HepG2 (cell line): Measurements from ENCODE around the gene OR6S1. TPM values are rescaled to one million over a fixed set of nuclear protein-coding genes. Genes with fewer than 3 reads are reported as not detected.
A peak's percentile ranks its signal among the peaks of the same experiment; 100 is the strongest.

Experiments used
- AGO2 ChIP-seq: fragments of 200-400 bp; formaldehyde crosslinking; optimal IDR thresholded peaks from 2 replicates; pipeline ENCODE3; 2017; ENCODE audit warnings: mild to moderate bottlenecking, low read depth, low read length, moderate library complexity
- CREM ChIP-seq, 2 experiments: sonication (generic) in 1 of 2; formaldehyde crosslinking in 1 of 2; IDR thresholded peaks; 2 replicates each; pipeline versions ENCODE4 v1.4.0 to v1.6.1; 2016 to 2020; ENCODE audit warnings: antibody characterized with exemption in 1 of 2, mild to moderate bottlenecking in 1 of 2, missing genetic modification reagents in 1 of 2
- DMAP1 ChIP-seq: IDR thresholded peaks from 2 replicates; pipeline ENCODE4 v1.6.1; 2016
- HHEX ChIP-seq: IDR thresholded peaks from 2 replicates; pipeline ENCODE4 v1.6.1; 2016; ENCODE audit warnings: control low read depth
- HNRNPL ChIP-seq: fragments of 200-400 bp; formaldehyde crosslinking; IDR thresholded peaks from 2 replicates; pipeline ENCODE4 v1.6.1; 2017; ENCODE audit warnings: mild to moderate bottlenecking, low read depth, low read length
- HNRNPUL1 ChIP-seq: fragments of 200-400 bp; formaldehyde crosslinking; IDR thresholded peaks from 2 replicates; pipeline ENCODE4 v1.6.1; 2017; ENCODE audit warnings: low read depth, mild to moderate bottlenecking, low read length, moderate library complexity
- MLX ChIP-seq: IDR thresholded peaks from 2 replicates; pipeline ENCODE4 v1.6.1; 2016
- NFE2L1 ChIP-seq: sonication (generic); formaldehyde crosslinking; IDR thresholded peaks from 2 replicates; pipeline ENCODE4 v1.4.0; 2020; ENCODE audit warnings: missing genetic modification reagents, mild to moderate bottlenecking, borderline replicate concordance
- NRL ChIP-seq: sonication (generic); formaldehyde crosslinking; IDR thresholded peaks from 2 replicates; pipeline ENCODE4 v1.5.0; 2020; ENCODE audit warnings: missing genetic modification reagents, mild to moderate bottlenecking, moderate library complexity, borderline replicate concordance
- RBAK ChIP-seq: sonication (generic); formaldehyde crosslinking; IDR thresholded peaks from 2 replicates; pipeline ENCODE4 v1.5.1; 2020; ENCODE audit warnings: mild to moderate bottlenecking, missing genetic modification reagents
- RNF2 ChIP-seq: fragments of 450-650 bp; conservative IDR thresholded peaks from 2 replicates; pipeline ENCODE4 v1.6.1; 2016; ENCODE audit warnings: low read depth
- SIN3B ChIP-seq: fragments of 150-350 bp; IDR thresholded peaks from 2 replicates; pipeline ENCODE4 v1.6.1; 2014; ENCODE audit warnings: low read length
- ZBTB2 ChIP-seq: sonication (generic); formaldehyde crosslinking; IDR thresholded peaks from 2 replicates; pipeline ENCODE4 v1.8.0; 2022; ENCODE audit warnings: low read depth, missing genetic modification reagents
- ZBTB39 ChIP-seq: sonication (generic); formaldehyde crosslinking; IDR thresholded peaks from 2 replicates; pipeline ENCODE4 v1.5.0; 2020; ENCODE audit warnings: missing genetic modification reagents
- ZC3H13 ChIP-seq: sonication (generic); formaldehyde crosslinking; IDR thresholded peaks from 2 replicates; pipeline ENCODE4 v1.8.1; 2023; ENCODE audit warnings: mild to moderate bottlenecking, missing genetic modification reagents, moderate library complexity
- ZFAT ChIP-seq: sonication (generic); formaldehyde crosslinking; conservative IDR thresholded peaks from 2 replicates; pipeline ENCODE4 v1.8.1; 2023; ENCODE audit warnings: missing genetic modification reagents, inconsistent platforms
- ZNF101 ChIP-seq: sonication (generic); formaldehyde crosslinking; IDR thresholded peaks from 2 replicates; pipeline ENCODE4 v1.4.0; 2020; ENCODE audit warnings: mild to moderate bottlenecking, low read depth, missing genetic modification reagents, borderline replicate concordance
- ZNF33B ChIP-seq: sonication (generic); formaldehyde crosslinking; IDR thresholded peaks from 2 replicates; pipeline ENCODE4 v1.5.1; 2020; ENCODE audit warnings: mild to moderate bottlenecking, missing genetic modification reagents
- ZNF674 ChIP-seq: sonication (generic); formaldehyde crosslinking; IDR thresholded peaks from 2 replicates; pipeline ENCODE4 v1.5.0; 2020; ENCODE audit warnings: low read depth, mild to moderate bottlenecking, missing genetic modification reagents
- ZNF891 ChIP-seq: sonication (generic); formaldehyde crosslinking; IDR thresholded peaks from 2 replicates; pipeline ENCODE4 v1.5.0; 2020; ENCODE audit warnings: mild to moderate bottlenecking, missing genetic modification reagents
- polyA plus RNA-seq, 8 experiments: library from polyadenylated mRNA; depleted of rRNA in 3 of 8; stranded (reverse) in 7 of 8; unstranded in 1 of 8; fragments of >200 nt; fragmentation: Illumina TruSeq in 4 of 8; extraction: Trizol in 4 of 8; gene quantifications; 2 replicates each; pipeline versions ENCODE4 v1.2.1 to v1.2.3, GENCODE V29; 2011 to 2016; ENCODE audit warnings: low read depth in 4 of 8, missing spikeins in 1 of 8, mixed read lengths in 1 of 8; ENCODE audit not compliant: insufficient read depth in 1 of 8
- total RNA-seq, 5 experiments: library from RNA; depleted of rRNA; stranded (reverse); fragments of >200 nt; fragmentation: Illumina TruSeq; extraction: Trizol; gene quantifications; 2 replicates each; pipeline ENCODE4 v1.2.3, GENCODE V29; 2016; ENCODE audit warnings: low read depth in 1 of 5
- TF ChIP-seq, protein P1 (sequence below): sonication (generic); formaldehyde crosslinking; IDR thresholded peaks from 2 replicates; pipeline ENCODE4 v1.9.0; 2022; ENCODE audit warnings: missing genetic modification reagents, mild to moderate bottlenecking, borderline replicate concordance
- TF ChIP-seq, protein P2 (sequence below): IDR thresholded peaks from 2 replicates; pipeline ENCODE4 v1.6.1; 2016; ENCODE audit warnings: missing compliant biosample characterization, missing genetic modification reagents, borderline replicate concordance

Gene OR6S1
- total and polyA plus RNA-seq, 2 of the 13 experiments (the other 11 are each of a cell fraction or from before 2014, with no cell fraction given), result 0.09 TPM; not detected in 1

DNA sequence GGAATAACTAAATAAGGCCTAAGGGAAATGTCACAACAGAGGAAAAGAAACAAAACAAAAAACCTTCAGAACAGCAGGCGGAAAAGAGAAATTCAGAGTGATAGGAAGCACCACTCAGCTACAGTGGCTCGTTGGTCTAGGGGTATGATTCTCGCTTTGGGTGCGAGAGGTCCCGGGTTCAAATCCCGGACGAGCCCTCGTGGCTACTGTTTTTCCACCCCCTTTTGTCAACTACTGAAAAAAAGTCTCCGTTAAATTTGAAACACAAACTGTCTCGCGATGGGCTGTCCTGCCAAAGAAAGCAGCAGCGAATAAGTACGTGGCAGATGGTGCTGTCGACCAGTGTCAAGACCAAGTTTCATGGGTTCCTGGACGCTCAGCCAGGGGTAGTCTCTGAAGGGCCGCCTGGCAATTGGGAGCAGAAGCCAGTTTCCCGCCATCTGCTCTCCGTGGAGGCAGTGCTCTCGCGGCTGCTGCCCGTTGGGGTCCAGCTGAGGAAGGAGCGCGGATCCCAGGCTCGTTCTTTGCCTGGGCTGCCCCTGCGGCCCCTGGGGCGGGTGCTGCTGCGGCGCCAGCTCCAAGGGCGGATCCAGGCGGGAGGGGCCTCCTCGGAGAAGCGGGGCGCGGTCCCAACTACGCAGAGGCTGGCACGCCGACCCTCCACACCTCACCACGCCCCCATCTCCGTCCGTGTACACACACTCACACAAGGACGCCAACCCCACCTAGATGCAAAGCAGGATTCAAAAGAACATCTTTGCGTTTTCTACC lies 42.6 kb upstream of the OR6S1 start, which contains the start of gene RNASE4 (continued):
- no peak for TF ChIP-seq ZNF101 (CRISPR knock-in tag)
- peak; percentile 86 for TF ChIP-seq AGO2
- TF ChIP-seq SIN3B, result peak; percentile 47
- TF ChIP-seq, protein P1, sequence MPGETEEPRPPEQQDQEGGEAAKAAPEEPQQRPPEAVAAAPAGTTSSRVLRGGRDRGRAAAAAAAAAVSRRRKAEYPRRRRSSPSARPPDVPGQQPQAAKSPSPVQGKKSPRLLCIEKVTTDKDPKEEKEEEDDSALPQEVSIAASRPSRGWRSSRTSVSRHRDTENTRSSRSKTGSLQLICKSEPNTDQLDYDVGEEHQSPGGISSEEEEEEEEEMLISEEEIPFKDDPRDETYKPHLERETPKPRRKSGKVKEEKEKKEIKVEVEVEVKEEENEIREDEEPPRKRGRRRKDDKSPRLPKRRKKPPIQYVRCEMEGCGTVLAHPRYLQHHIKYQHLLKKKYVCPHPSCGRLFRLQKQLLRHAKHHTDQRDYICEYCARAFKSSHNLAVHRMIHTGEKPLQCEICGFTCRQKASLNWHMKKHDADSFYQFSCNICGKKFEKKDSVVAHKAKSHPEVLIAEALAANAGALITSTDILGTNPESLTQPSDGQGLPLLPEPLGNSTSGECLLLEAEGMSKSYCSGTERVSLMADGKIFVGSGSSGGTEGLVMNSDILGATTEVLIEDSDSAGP (CRISPR knock-in tag), result peak; percentile 86
- no peak for TF ChIP-seq HHEX (CRISPR knock-in tag)
- no peak; the same call in 1 of the 2 replicates for TF ChIP-seq MLX (CRISPR knock-in tag)
- TF ChIP-seq, protein P2, sequence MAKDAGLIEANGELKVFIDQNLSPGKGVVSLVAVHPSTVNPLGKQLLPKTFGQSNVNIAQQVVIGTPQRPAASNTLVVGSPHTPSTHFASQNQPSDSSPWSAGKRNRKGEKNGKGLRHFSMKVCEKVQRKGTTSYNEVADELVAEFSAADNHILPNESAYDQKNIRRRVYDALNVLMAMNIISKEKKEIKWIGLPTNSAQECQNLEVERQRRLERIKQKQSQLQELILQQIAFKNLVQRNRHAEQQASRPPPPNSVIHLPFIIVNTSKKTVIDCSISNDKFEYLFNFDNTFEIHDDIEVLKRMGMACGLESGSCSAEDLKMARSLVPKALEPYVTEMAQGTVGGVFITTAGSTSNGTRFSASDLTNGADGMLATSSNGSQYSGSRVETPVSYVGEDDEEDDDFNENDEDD (CRISPR knock-in tag), result peak; percentile 67; the same call in 1 of the 2 replicates
- TF ChIP-seq ZC3H13 (CRISPR knock-in tag), result peak; percentile 24; the same call in 1 of the 2 replicates
- TF ChIP-seq HNRNPL, result peak; percentile 58; the same call in 1 of the 2 replicates
- TF ChIP-seq ZNF674 (CRISPR knock-in tag), result no peak; the same call in 1 of the 2 replicates
- peak; percentile 79; the same call in 1 of the 2 replicates for TF ChIP-seq DMAP1 (CRISPR knock-in tag)
- TF ChIP-seq HNRNPUL1, result no peak
- peak; percentile 73 for TF ChIP-seq NRL (CRISPR knock-in tag)
- no peak for TF ChIP-seq CREM (IDR thresholded peaks at IDR 0.05)
- TF ChIP-seq CREM (CRISPR knock-in tag; IDR thresholded peaks at IDR 0.05), result no peak
- no peak; the same call in none of the 2 replicates for TF ChIP-seq ZNF891 (CRISPR knock-in tag)
- no peak; the same call in 1 of the 2 replicates for TF ChIP-seq ZBTB39 (CRISPR knock-in tag)
- TF ChIP-seq NFE2L1, result no peak
- no peak; the same call in 1 of the 2 replicates for TF ChIP-seq ZFAT (CRISPR knock-in tag)
- TF ChIP-seq RBAK (CRISPR knock-in tag), result no peak
- TF ChIP-seq ZNF33B (CRISPR knock-in tag), result 0 out of 2 replicates have a peak, but pooled peaks have one; percentile 37
- peak; percentile 68; the same call in 1 of the 2 replicates for TF ChIP-seq RNF2
- 0 out of 2 replicates have a peak, but pooled peaks have one; percentile 60 for TF ChIP-seq ZBTB2 (CRISPR knock-in tag)
